HG02840 (cell line): ENCODE results near the gene PALLD.
"Not testable (repeated sequence)": the region's sequence is repeated elsewhere in the genome, so short reads cannot be mapped to it uniquely, and the experiment has no call there.

Experiments
- ATAC-seq: cut with Tn5 transposase; IDR thresholded peaks from one replicate; pipeline ENCODE4 v1.9.1; 2021; ENCODE audit warnings: mild to moderate bottlenecking, moderate library complexity, moderate number of reproducible peaks; ENCODE audit not compliant: unreplicated experiment, low FRiP score

PALLD gene

GRCh38 chr4:168802222-168802621, 305.4 kb downstream of the PALLD start:
- ATAC-seq = no peak

DNA sequence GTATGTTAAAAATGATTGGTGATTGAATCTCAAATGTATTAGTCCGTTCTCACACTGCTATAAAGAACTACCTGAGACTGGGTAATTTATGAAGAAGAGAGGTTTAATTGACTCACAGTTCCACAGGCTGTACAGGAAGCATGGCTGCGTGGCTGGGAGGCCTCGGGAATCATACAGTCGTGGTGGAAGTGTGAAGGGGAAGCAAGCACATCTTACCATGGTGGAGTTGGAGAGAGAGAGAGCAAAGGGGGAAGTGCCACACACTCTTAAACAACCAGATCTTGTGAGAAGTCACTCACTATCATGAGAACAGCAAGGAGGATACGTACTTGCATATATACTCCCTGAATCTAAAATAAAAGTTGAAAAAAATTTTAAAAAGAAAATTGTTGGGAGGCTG, 306.2 kb downstream of the PALLD start:
- ATAC-seq = not testable (repeated sequence)

- ATAC-seq = no peak
Observed at GRCh38 chr4:168803732-168804131, 306.9 kb downstream of the PALLD start.

DNA sequence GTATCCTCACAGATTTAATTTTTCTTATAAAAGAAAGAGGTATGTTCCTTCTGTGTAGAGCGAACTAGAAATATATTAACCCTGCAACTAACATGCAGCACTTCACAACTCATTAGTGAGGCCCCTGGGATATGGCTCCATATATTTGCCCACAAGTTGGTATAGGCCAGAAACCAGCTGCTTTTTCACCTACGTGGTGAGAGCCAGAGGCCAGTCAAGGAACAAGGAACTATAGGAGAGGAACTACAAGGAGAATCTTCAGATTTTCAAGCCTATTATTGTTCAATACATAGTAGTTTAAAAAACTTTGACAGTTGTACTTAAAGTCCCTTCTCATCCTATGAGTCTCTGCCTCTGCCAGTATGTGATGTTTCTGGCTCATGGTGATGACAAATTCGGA, 307.3 kb downstream of the PALLD start:
- ATAC-seq = no peak

DNA sequence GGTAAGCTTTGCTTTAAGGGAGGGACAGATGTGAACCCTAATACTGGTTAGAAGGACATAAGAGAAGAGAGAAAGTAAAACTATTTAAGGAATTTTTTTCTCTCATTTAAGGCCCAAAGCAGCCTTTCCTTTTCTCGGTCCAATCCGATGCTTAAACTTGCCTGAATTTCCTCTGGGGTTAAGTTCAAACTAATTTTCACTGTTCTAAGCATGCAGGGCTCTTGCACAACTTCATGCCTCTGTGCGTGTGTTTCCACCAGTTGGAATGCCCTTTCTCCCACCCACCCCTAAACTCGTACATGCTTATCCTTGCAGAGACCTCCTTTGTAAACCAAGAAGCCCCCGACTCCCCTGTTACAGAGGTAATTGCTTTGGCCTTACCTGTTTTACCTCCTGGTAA, 308.5 kb downstream of the PALLD start:
- no peak for ATAC-seq

- ATAC-seq = not testable (repeated sequence)
Observed at GRCh38 chr4:168806247-168806646, 309.4 kb downstream of the PALLD start.

DNA sequence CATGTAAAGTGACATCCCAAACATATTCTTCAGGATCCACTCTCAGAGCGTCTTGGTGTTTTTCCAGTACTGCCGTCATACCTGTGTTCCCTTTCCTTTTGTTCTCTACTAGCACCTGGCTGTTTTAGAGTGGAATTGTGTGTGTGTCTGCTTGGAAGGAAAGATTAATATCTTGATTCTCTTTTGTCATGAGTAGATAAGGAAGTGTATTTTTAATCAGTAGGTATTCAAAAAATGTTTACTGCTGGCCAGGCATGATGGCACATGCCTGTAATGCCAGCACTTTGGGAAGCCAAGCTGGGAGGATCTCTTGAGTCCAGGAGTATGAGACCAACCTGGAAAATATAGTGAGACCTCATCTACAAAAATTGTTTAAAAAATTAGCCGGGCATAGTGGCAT, 314.4 kb downstream of the PALLD start:
- no peak for ATAC-seq

GRCh38 chr4:168811786-168812651, 315.2 kb downstream of the PALLD start:
- no peak for ATAC-seq

DNA sequence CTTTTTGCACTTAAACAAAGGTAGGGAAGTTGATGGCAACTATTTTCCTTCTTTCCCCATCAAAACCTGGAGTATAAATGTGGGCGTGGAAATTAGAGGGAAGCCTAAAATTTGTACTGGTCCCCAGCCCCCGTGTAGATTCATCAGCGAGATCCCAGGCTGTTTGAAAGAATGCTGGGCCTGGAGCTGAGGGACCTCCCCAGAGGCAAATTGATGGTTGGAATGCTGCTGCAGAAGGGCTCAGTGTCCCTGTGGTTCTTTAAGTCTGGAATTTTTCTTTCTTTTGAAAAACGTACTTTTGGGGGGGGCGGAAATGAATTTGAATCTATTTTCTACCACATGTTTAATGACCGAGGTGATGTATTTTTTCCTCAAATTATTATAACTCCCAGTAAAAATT, 316.0 kb downstream of the PALLD start:
- no peak for ATAC-seq

- ATAC-seq = no peak
Observed at GRCh38 chr4:168813890-168814289, 317.0 kb downstream of the PALLD start.

DNA sequence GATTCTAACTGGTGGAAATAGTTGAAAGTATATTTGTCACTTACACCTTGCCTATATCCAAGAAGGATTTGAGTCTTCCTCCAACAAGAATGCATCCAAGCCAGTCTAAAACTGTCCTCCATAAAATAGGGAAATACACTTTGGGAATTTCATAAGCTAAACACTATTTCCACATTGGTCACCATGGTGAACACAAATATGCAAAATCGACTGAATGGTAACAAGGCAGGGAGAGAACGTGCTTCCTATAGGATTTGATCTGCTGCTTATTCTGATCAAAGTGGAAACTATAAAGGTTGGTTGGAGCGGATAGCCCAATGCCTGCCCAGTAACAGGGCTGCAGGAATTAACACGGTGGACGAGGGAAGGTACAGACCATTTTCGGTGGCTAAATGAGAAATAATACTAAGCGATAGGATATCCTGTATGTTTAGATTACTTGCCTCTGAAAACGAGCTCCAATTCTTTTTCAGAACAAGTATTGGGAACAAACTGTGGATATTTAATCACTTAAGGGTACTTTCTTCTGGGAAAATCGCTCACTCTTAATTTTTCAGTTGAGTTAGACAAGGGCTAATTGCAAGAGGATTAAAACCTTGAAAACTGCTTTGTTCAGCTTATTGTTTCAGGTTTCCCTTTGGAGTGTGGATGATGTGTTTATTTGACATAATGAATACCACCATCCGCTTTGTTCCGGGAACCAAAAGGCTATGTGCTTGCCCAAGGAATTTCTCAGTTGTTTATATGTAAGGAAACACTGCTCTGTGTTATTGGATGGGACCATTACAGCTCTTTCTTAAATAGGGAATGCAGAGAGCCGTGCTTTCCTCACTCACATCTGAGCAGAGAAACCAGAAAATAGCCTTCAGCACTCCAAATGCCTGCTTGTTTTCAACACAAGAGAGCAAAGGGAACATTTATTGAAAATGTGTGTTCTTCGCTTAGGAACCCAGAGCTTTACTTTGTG, 318.8 kb downstream of the PALLD start:
- ATAC-seq = no peak

- ATAC-seq = no peak
Observed at GRCh38 chr4:168817370-168817769, 320.5 kb downstream of the PALLD start.

DNA sequence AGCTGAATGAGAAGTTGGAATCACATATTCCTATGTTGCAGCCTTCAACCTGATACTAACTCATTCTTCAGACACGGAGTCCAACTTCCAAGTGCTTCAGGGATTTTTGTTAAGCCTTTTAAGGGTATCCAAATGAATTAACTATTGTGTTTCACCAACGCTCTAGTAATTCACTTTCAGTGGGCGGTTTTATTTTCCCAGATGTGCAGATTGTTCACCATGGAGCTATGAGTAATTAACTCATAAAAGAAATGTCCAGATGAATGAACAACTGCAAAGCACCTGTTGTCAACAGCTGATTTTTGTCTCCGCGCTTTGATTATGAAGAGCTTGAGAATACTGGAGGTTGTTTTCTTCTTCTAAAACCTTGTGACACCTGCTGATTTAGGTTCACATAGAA, 325.6 kb downstream of the PALLD start:
- no peak for ATAC-seq

- no peak for ATAC-seq
Observed at GRCh38 chr4:168825975-168826374, 329.1 kb downstream of the PALLD start.

DNA sequence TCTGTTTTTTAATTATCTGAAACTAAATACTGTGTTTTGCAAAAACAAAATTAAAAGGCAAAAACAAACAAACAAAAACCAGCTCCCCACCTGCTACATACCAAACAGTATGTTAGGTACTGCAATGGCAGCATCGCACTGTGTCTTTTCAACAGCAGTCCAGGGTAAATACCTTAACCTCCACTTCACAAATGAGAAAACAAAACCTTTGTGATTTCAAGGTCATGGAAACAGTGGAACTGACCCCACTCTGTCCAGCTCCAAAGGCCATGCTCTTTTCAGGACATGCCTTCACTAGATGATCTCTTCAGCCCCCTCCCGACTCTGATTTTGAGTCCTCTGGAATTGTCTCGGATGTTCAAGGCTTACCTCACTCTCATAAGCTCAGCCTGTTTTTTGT, 329.8 kb downstream of the PALLD start:
- no peak for ATAC-seq

DNA sequence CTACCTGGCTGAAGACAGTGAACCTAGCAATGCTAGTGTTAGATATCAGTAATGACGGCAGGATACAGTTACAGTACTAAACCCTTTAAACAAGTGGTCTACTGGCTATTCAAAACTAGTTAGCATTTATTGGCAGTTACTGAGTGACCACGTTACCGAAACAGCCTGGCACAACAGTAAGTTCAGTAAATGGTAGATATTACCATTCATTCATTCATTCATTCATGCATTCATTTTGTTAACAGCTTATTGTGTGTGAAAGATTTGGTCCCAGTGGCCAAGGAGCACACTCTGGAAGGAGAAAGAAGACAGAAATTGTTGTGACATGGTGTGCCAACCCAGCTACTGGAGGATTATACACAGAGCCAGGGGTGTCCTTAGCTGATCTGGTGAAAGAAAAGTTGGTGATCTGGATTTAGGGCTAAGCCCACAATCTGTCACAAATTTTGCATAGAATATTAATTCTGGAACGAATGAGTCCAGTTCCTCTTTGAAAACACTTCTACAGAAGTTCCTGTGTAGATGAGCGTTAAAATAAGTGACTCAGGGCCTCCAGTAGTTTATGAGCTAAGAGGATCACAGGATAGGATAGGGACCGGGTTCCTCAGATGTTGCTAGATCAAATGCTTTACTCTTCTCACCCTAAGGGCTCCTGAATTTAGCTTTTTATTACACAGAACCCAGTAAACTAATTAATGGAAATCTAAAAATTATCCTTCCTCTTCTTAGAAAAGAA, 334.1 kb downstream of the PALLD start:
- no peak for ATAC-seq

GRCh38 chr4:168831585-168831918, 334.7 kb downstream of the PALLD start:
- ATAC-seq = no peak

DNA sequence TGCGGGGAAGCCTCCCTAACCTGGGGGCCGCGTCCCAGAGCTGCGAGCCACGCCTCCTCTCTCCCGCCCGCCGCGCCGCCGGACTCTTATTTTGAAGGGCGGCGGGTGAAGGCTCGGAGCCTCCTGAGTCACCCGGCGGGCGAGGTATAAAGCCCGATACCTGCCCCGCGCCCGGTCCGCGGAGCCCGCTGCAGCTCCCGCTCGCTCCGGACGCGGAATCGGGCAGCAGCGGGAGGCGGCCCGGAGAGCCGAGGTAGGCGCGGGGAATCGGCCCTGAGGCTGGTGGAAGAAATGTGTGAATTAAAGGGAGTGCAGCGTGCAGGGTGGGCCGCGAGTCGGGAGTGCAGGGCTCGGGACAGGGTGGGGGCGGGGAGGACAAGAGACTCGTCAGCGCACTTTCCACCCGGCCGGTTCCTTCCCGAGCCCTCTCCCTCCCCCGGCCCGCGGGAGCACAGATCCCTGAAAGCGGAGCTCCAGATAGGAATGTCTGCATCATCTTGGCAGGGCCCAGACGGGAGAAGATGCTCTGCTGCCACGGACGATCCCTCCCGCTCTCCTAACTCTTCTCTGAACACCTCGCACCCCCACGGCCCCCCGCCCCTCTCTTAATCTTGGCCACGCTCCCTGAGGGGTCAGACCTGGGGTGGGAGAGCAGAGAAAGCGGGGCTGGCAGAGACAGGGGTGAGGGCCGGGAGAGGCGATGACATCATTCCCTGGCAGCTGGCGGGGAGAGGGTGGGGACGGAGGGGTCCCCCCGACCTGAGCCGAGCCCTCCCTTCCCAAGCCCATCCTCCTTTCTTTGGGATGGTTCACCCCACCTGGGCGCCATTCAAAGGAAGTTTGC, 335.3 kb downstream of the PALLD start:
- ATAC-seq = peak; percentile 61

GRCh38 chr4:168832763-168833575, 336.1 kb downstream of the PALLD start:
- no peak for ATAC-seq
